Endothelial cell of umbilical vein (primary cell): ENCODE results near the gene SLC27A2. TPM values are rescaled to one million over a fixed set of nuclear protein-coding genes. Genes with fewer than 3 reads are reported as not detected.

Experiments
- BruUV-seq: library from RNA; stranded (reverse); fragments of 400-500 nt; replicated peaks from 2 replicates; lab custom pipeline; 2021; lab: Mats Ljungman, UMichigan
- CTCF ChIA-PET: fragments of 300-600, 350-600 bp; sonication (Branson Sonifier 250); formaldehyde crosslinking; loops from one replicate; lab custom pipeline; 2021; ENCODE audit warnings: antibody characterized with exemption, inconsistent platforms; lab: Charles Lee
- POLR2A ChIA-PET: fragments of 300-600, 350-600 bp; sonication (Branson Sonifier 250); formaldehyde crosslinking; loops from one replicate; lab custom pipeline; 2021; ENCODE audit warnings: antibody characterized with exemption, inconsistent platforms; lab: Charles Lee
- DNase-seq: peaks from one replicate; pipeline ENCODE4 v3.0.0-alpha.2; 2011; ENCODE audit warnings: low read depth, low spot score
- FAIRE-seq: peaks from 2 replicates; lab custom pipeline; 2011; peaks lifted over from hg19 to GRCh38; lab: Jason Lieb, UNC
- H2AFZ ChIP-seq: 2 replicates; pipeline ENCODE4 v1.6.0; 2012; ENCODE audit warnings: low read depth, low read length, control low read depth, inconsistent platforms
- H3K27ac ChIP-seq: 2 replicates; pipeline ENCODE4 v1.5.1; 2011; ENCODE audit warnings: low read depth, mild to moderate bottlenecking, control low read depth, low read length, moderate library complexity; ENCODE audit not compliant: insufficient read depth
- H3K27me3 ChIP-seq, 2 experiments: 2 replicates each; pipeline versions ENCODE4 v1.6.0 to v1.6.1; 2011; ENCODE audit warnings: low read length in 2 of 2, mixed read lengths in 1 of 2; ENCODE audit not compliant: control insufficient read depth in 2 of 2, insufficient read depth in 2 of 2
- H3K36me3 ChIP-seq, 2 experiments: 2 replicates in 1 of 2; 3 replicates in 1 of 2; pipeline ENCODE4 v1.5.1; 2011; ENCODE audit warnings: low read length in 2 of 2, mild to moderate bottlenecking in 1 of 2, moderate library complexity in 1 of 2; ENCODE audit not compliant: control insufficient read depth in 2 of 2, insufficient read depth in 2 of 2; ENCODE audit errors: extremely low read depth in 1 of 2
- H3K4me1 ChIP-seq: 3 replicates; pipeline ENCODE4 v1.5.1; 2011; ENCODE audit warnings: mild to moderate bottlenecking, low read length; ENCODE audit not compliant: control insufficient read depth, insufficient read depth; ENCODE audit errors: extremely low read depth
- H3K4me2 ChIP-seq: 2 replicates; pipeline ENCODE4 v1.6.1; 2011; ENCODE audit warnings: low read length, control low read depth, mixed read lengths; ENCODE audit not compliant: insufficient read depth
- H3K4me3 ChIP-seq, 3 experiments: fragments of 200-600 bp in 1 of 3; sonication (generic), shearing (Covaris generic) in 1 of 3; replicated peaks in 1 of 3; 2 replicates each; pipeline ENCODE4 v1.5.1; 2011 to 2016; ENCODE audit warnings: control low read depth in 3 of 3, low read length in 3 of 3, mild to moderate bottlenecking in 2 of 3, inconsistent platforms in 1 of 3, low read depth in 1 of 3, moderate library complexity in 1 of 3; ENCODE audit not compliant: insufficient read depth in 1 of 3
- H3K79me2 ChIP-seq: 2 replicates; pipeline ENCODE4 v1.6.0; 2012; ENCODE audit warnings: low read length, inconsistent platforms; ENCODE audit not compliant: control insufficient read depth, insufficient read depth
- H3K9ac ChIP-seq: replicated peaks from 2 replicates; pipeline ENCODE3; 2011; ENCODE audit warnings: low read length, control low read depth; ENCODE audit not compliant: insufficient read depth; ENCODE audit errors: extremely low read depth
- H3K9me1 ChIP-seq: replicated peaks from 3 replicates; pipeline ENCODE4 v1.6.0; 2011; ENCODE audit warnings: mild to moderate bottlenecking, low read length; ENCODE audit not compliant: control insufficient read depth, insufficient read depth; ENCODE audit errors: extremely low read depth
- H3K9me3 ChIP-seq: replicated peaks from 2 replicates; pipeline ENCODE4 v1.5.1; 2012; ENCODE audit warnings: low read length, inconsistent platforms; ENCODE audit not compliant: control insufficient read depth, insufficient read depth
- H4K20me1 ChIP-seq: replicated peaks from 2 replicates; pipeline ENCODE3; 2011; ENCODE audit warnings: mild to moderate bottlenecking, low read length; ENCODE audit not compliant: control insufficient read depth, insufficient read depth; ENCODE audit errors: extremely low read depth
- EZH2 ChIP-seq: IDR thresholded peaks from 2 replicates; pipeline ENCODE4 v1.6.1; 2012; ENCODE audit warnings: borderline replicate concordance, low read depth, mild to moderate bottlenecking, moderate library complexity, low read length, inconsistent platforms; ENCODE audit not compliant: severe bottlenecking
- FOS ChIP-seq: IDR thresholded peaks from 2 replicates; pipeline ENCODE4 v1.6.1; 2011; ENCODE audit warnings: mild to moderate bottlenecking, low read length, moderate library complexity, borderline replicate concordance; ENCODE audit not compliant: insufficient read depth
- GATA2 ChIP-seq: IDR thresholded peaks from 2 replicates; pipeline ENCODE4 v1.7.0; 2011; ENCODE audit warnings: low read depth, mild to moderate bottlenecking, moderate library complexity, mixed read lengths, low read length; ENCODE audit not compliant: insufficient read length, insufficient read depth
- JUN ChIP-seq: IDR thresholded peaks from 2 replicates; pipeline ENCODE4 v1.6.1; 2011; ENCODE audit warnings: borderline replicate concordance, low read depth; ENCODE audit not compliant: insufficient read length, insufficient read depth
- MYC ChIP-seq: IDR thresholded peaks from one replicate; pipeline ENCODE4 v1.6.1; 2011; ENCODE audit warnings: mild to moderate bottlenecking, low read depth, low read length
- POLR2A ChIP-seq: IDR thresholded peaks from 2 replicates; pipeline ENCODE4 v1.6.1; 2012; ENCODE audit warnings: low read depth, mild to moderate bottlenecking, control low read depth, low read length
- POLR2AphosphoS5 ChIP-seq: IDR thresholded peaks from 2 replicates; pipeline ENCODE4 v1.6.1; 2012; ENCODE audit warnings: low read depth, mild to moderate bottlenecking, control low read depth, low read length, moderate library complexity; ENCODE audit not compliant: insufficient read depth
- dilution Hi-C: fragments of 300-500 bp; cut with MboI; formaldehyde crosslinking; loops from one replicate; pipeline ENCODE4 v1.15.0; 2019; ENCODE audit warnings: low sequenced_read_pairs; ENCODE audit not compliant: extremely low pct_ligation_motif_present
- intact Hi-C: fragments of 100-400 bp; cut with micrococcal nuclease; formaldehyde crosslinking; loops from one replicate; pipeline ENCODE4 v1.10.0; 2022
- polyA plus RNA-seq, 4 experiments: library from polyadenylated mRNA; depleted of rRNA in 3 of 4; stranded (reverse) in 3 of 4; unstranded in 1 of 4; fragments of >200 nt; gene quantifications; 2 replicates each; pipeline versions ENCODE4 v1.2.1 to v1.2.3, GENCODE V29; 2011 to 2012; ENCODE audit warnings: missing spikeins in 1 of 4
- total RNA-seq: library from RNA; stranded (reverse); gene quantifications from 2 replicates; pipeline ENCODE4 v1.2.3, GENCODE V29; 2021
- TF ChIP-seq, protein P1 (sequence below): IDR thresholded peaks from 2 replicates; pipeline ENCODE4 v1.6.1; 2011; ENCODE audit not compliant: insufficient read depth, insufficient read length
- TF ChIP-seq, protein P2 (sequence below), 2 donors: IDR thresholded peaks; 1 replicate in 1 of 2; 2 replicates in 1 of 2; pipeline ENCODE4 v1.5.1; 2011; ENCODE audit warnings: low read length in 2 of 2, mild to moderate bottlenecking in 2 of 2, moderate library complexity in 2 of 2, control low read depth in 1 of 2, inconsistent platforms in 1 of 2, low read depth in 1 of 2; ENCODE audit not compliant: insufficient read depth in 1 of 2; ENCODE audit errors: extremely low read depth in 1 of 2

SLC27A2 gene
- total and polyA plus RNA-seq, 2 donors (not counting 3 experiments of a cell fraction or from before 2014, with no cell fraction given) = not detected

GRCh38 chr15:50180091-50180490 lies 1.9 kb upstream of the SLC27A2 start:
- TF ChIP-seq POLR2A = no peak
- TF ChIP-seq POLR2AphosphoS5 = no peak
- no peak for TF ChIP-seq FOS
- no peak for TF ChIP-seq MYC
- TF ChIP-seq, protein P1, sequence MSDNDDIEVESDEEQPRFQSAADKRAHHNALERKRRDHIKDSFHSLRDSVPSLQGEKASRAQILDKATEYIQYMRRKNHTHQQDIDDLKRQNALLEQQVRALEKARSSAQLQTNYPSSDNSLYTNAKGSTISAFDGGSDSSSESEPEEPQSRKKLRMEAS = no peak
- TF ChIP-seq, protein P2, sequence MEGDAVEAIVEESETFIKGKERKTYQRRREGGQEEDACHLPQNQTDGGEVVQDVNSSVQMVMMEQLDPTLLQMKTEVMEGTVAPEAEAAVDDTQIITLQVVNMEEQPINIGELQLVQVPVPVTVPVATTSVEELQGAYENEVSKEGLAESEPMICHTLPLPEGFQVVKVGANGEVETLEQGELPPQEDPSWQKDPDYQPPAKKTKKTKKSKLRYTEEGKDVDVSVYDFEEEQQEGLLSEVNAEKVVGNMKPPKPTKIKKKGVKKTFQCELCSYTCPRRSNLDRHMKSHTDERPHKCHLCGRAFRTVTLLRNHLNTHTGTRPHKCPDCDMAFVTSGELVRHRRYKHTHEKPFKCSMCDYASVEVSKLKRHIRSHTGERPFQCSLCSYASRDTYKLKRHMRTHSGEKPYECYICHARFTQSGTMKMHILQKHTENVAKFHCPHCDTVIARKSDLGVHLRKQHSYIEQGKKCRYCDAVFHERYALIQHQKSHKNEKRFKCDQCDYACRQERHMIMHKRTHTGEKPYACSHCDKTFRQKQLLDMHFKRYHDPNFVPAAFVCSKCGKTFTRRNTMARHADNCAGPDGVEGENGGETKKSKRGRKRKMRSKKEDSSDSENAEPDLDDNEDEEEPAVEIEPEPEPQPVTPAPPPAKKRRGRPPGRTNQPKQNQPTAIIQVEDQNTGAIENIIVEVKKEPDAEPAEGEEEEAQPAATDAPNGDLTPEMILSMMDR (IDR thresholded peaks at IDR 0.05; ENCODE audit: extremely low read depth in 1 of 2, insufficient read depth in 1 of 2, low read depth in 1 of 2, low read length in 2 of 2) = no peak
- TF ChIP-seq EZH2 = no peak
- TF ChIP-seq JUN = no peak
- TF ChIP-seq GATA2 = no peak
- H3K36me3 ChIP-seq = no peaks in the 10 kb centered on the region
- dilution Hi-C loops = no loop called here
- H3K27ac ChIP-seq = no peak overlapping the region
- H3K4me2 ChIP-seq = no peak overlapping the region
- intact Hi-C loops = no loop called here
- no peaks in the 10 kb centered on the region for H3K79me2 ChIP-seq
- ChIA-PET POLR2A (no interaction called here), CTCF (interaction anchor here (1.0 to 2.7 kb wide), 2 partner anchors 14 to 136 kb away, joined by 3 to 9 read pairs; no protein-coding TSS in a partner anchor)
- no peaks in the 10 kb centered on the region for H3K4me1 ChIP-seq
- no peaks in the 10 kb centered on the region for H3K9me3 ChIP-seq
- H3K9ac ChIP-seq = no peak overlapping the region
- FAIRE-seq (no peak), DNase-seq (no peak)
- no peaks in the 10 kb centered on the region for H4K20me1 ChIP-seq
- BruUV-seq = no TSS peak
- no peaks in the 10 kb centered on the region for H3K9me1 ChIP-seq
- no peak overlapping the region for H2AFZ ChIP-seq
- peaks cover 20 to 41% of the 10 kb centered on the region in 2 experiments for H3K27me3 ChIP-seq
- H3K4me3 ChIP-seq = no peak overlapping the region
